GM19372 (cell line): Measurements from ENCODE around the gene ATXN7L3B.
"Not testable (repeated sequence)": the region's sequence is repeated elsewhere in the genome, so short reads cannot be mapped to it uniquely, and the experiment has no call there.

Source experiments
- ATAC-seq: cut with Tn5 transposase; IDR thresholded peaks from one replicate; pipeline ENCODE4 v1.9.1; 2021; ENCODE audit warnings: mild to moderate bottlenecking, low read depth, moderate library complexity; ENCODE audit not compliant: unreplicated experiment

Gene ATXN7L3B

GRCh38 chr12:74537707-74538385, at the start of gene ATXN7L3B:
ATXN7L3B (plus strand) TSS chr12:74537835; CDS start chr12:74538113, 278 bp downstream.
- ATAC-seq: peak; percentile 97

- ATAC-seq: peak; percentile 36
Observed at GRCh38 chr12:74488134-74488533, 49.5 kb upstream of the ATXN7L3B start.

- ATAC-seq: peak; percentile 31
Observed at GRCh38 chr12:74489543-74489942, 48.1 kb upstream of the ATXN7L3B start.

- peak; percentile 70 for ATAC-seq
Observed at GRCh38 chr12:74490390-74491064, 47.1 kb upstream of the ATXN7L3B start.

GRCh38 chr12:74491374-74491773, 46.3 kb upstream of the ATXN7L3B start:
- ATAC-seq: no peak

- no peak for ATAC-seq
Observed at GRCh38 chr12:74499192-74499591, 38.4 kb upstream of the ATXN7L3B start.

GRCh38 chr12:74508873-74509657, 28.6 kb upstream of the ATXN7L3B start:
- not testable (repeated sequence) for ATAC-seq

GRCh38 chr12:74509886-74510285, 27.7 kb upstream of the ATXN7L3B start:
- ATAC-seq: no peak

GRCh38 chr12:74514098-74514872, 23.4 kb upstream of the ATXN7L3B start:
- no peak for ATAC-seq

- ATAC-seq: no peak
Observed at GRCh38 chr12:74515849-74516248, 21.8 kb upstream of the ATXN7L3B start.

GRCh38 chr12:74526535-74526934, 11.1 kb upstream of the ATXN7L3B start:
- ATAC-seq: no peak

- ATAC-seq: no peak
Observed at GRCh38 chr12:74527491-74527890, 10.1 kb upstream of the ATXN7L3B start.

GRCh38 chr12:74530676-74531075, 7.0 kb upstream of the ATXN7L3B start:
- no peak for ATAC-seq

- ATAC-seq: no peak
Observed at GRCh38 chr12:74535536-74535935, 2.1 kb upstream of the ATXN7L3B start.

GRCh38 chr12:74537126-74537706, 419 bp upstream of the ATXN7L3B start:
- ATAC-seq: peak; percentile 48

- ATAC-seq: no peak
Observed at GRCh38 chr12:74538491-74539258, 1.0 kb downstream of the ATXN7L3B start.

GRCh38 chr12:74539261-74539660, 1.6 kb downstream of the ATXN7L3B start:
- ATAC-seq: no peak

GRCh38 chr12:74539765-74540526, 2.3 kb downstream of the ATXN7L3B start:
- ATAC-seq: no peak

- ATAC-seq: no peak
Observed at GRCh38 chr12:74541074-74541473, 3.4 kb downstream of the ATXN7L3B start.
